DND-41 (cell line): Measurements from ENCODE around the gene SMTN.

Experiments
- ATAC-seq: fragments of 200-7000 bp; cut with Tn5 transposase; 3 replicates; pipeline ENCODE4 v1.9.1; 2021; ENCODE audit warnings: low read depth; ENCODE audit not compliant: insufficient read depth
- DNase-seq: peaks from one replicate; pipeline ENCODE4 v3.0.0-alpha.2; 2020
- H2AFZ ChIP-seq: 2 replicates; pipeline ENCODE4 v1.6.0; 2012; ENCODE audit warnings: low read depth, low read length
- H3K27ac ChIP-seq: 2 replicates; pipeline ENCODE4 v1.5.1; 2012; ENCODE audit warnings: low read length, inconsistent platforms
- H3K27me3 ChIP-seq: fragments of 200-600 bp; sonication (generic); 2 replicates; pipeline ENCODE4 v1.6.0; 2012; ENCODE audit warnings: low read length, mild to moderate bottlenecking, inconsistent platforms; ENCODE audit not compliant: insufficient read depth, poor library complexity
- H3K36me3 ChIP-seq: 2 replicates; pipeline ENCODE4 v1.5.1; 2012; ENCODE audit warnings: low read length, inconsistent platforms; ENCODE audit not compliant: insufficient read depth
- H3K4me1 ChIP-seq: 2 replicates; pipeline ENCODE4 v1.5.1; 2012; ENCODE audit warnings: mild to moderate bottlenecking, low read length; ENCODE audit not compliant: insufficient read depth
- H3K4me2 ChIP-seq: 2 replicates; pipeline ENCODE4 v1.6.0; 2012; ENCODE audit warnings: mild to moderate bottlenecking, moderate library complexity, low read length, inconsistent platforms; ENCODE audit not compliant: insufficient read depth
- H3K4me3 ChIP-seq, 2 experiments: fragments of 200-600 bp in 1 of 2; shearing (Covaris generic) in 1 of 2; 2 replicates each; pipeline ENCODE4 v1.5.1; 2012 to 2016; ENCODE audit warnings: inconsistent platforms in 2 of 2, low read length in 2 of 2, mild to moderate bottlenecking in 2 of 2, low read depth in 1 of 2, moderate library complexity in 1 of 2
- H3K79me2 ChIP-seq: 2 replicates; pipeline ENCODE4 v1.6.0; 2012; ENCODE audit warnings: low read length, inconsistent platforms; ENCODE audit not compliant: insufficient read depth
- H3K9ac ChIP-seq: 2 replicates; pipeline ENCODE4 v1.6.0; 2012; ENCODE audit warnings: low read depth, mild to moderate bottlenecking, inconsistent platforms, low read length, moderate library complexity
- H3K9me3 ChIP-seq: 2 replicates; pipeline ENCODE4 v1.5.1; 2012; ENCODE audit warnings: low read length, moderate library complexity, mild to moderate bottlenecking, inconsistent platforms; ENCODE audit not compliant: insufficient read depth, severe bottlenecking
- H4K20me1 ChIP-seq: 2 replicates; pipeline ENCODE4 v1.6.0; 2012; ENCODE audit warnings: low read length; ENCODE audit not compliant: insufficient read depth
- CTCF ChIP-seq: IDR thresholded peaks from 2 replicates; pipeline ENCODE4 v1.5.1; 2012; ENCODE audit warnings: borderline replicate concordance, low read length, moderate library complexity, mild to moderate bottlenecking; ENCODE audit not compliant: poor library complexity, severe bottlenecking; ENCODE audit errors: extremely low read depth
- EZH2 ChIP-seq: IDR thresholded peaks from 3 replicates; pipeline ENCODE4 v1.6.1; 2012; ENCODE audit warnings: borderline replicate concordance, low read depth, mild to moderate bottlenecking, moderate library complexity, low read length, inconsistent platforms; ENCODE audit not compliant: severe bottlenecking

SMTN gene

GRCh38 chr22:31134688-31135087 lies 53.6 kb downstream of the SMTN start:
- no peak overlapping the region for H3K4me3 ChIP-seq
- no peaks in the 10 kb centered on the region for H4K20me1 ChIP-seq
- H3K4me1 ChIP-seq = no peaks in the 10 kb centered on the region
- H3K9ac ChIP-seq = no peak overlapping the region
- DNase-seq (no peak), ATAC-seq (no peak)
- no peaks in the 10 kb centered on the region for H3K36me3 ChIP-seq
- H3K9me3 ChIP-seq = no peaks in the 10 kb centered on the region
- no peak overlapping the region for H2AFZ ChIP-seq
- no peaks in the 10 kb centered on the region for H3K79me2 ChIP-seq
- no peaks in the 10 kb centered on the region for H3K27me3 ChIP-seq
- H3K27ac ChIP-seq = no peak overlapping the region
- TF ChIP-seq EZH2 (no peak), CTCF (no peak)
- no peak overlapping the region for H3K4me2 ChIP-seq

GRCh38 chr22:31135706-31136105 lies 54.6 kb downstream of the SMTN start:
- H2AFZ ChIP-seq = no peak overlapping the region
- no peaks in the 10 kb centered on the region for H3K36me3 ChIP-seq
- H3K4me3 ChIP-seq = no peak overlapping the region
- no peak for TF ChIP-seq EZH2
- no peak for TF ChIP-seq CTCF
- no peak overlapping the region for H3K4me2 ChIP-seq
- DNase-seq (no peak), ATAC-seq (no peak)
- no peak overlapping the region for H3K27ac ChIP-seq
- no peaks in the 10 kb centered on the region for H4K20me1 ChIP-seq
- H3K9me3 ChIP-seq = no peaks in the 10 kb centered on the region
- no peak overlapping the region for H3K9ac ChIP-seq
- H3K79me2 ChIP-seq = no peaks in the 10 kb centered on the region
- H3K27me3 ChIP-seq = no peaks in the 10 kb centered on the region
- no peaks in the 10 kb centered on the region for H3K4me1 ChIP-seq

GRCh38 chr22:31136155-31136554 lies 55.0 kb downstream of the SMTN start:
- TF ChIP-seq CTCF (no peak), EZH2 (no peak)
- H3K4me1 ChIP-seq = no peaks in the 10 kb centered on the region
- H3K9ac ChIP-seq = no peak overlapping the region
- H3K27me3 ChIP-seq = no peaks in the 10 kb centered on the region
- no peaks in the 10 kb centered on the region for H4K20me1 ChIP-seq
- no peak overlapping the region for H3K4me3 ChIP-seq
- H3K27ac ChIP-seq = no peak overlapping the region
- no peak for DNase-seq
- H3K36me3 ChIP-seq = no peaks in the 10 kb centered on the region
- no peaks in the 10 kb centered on the region for H3K79me2 ChIP-seq
- no peak overlapping the region for H2AFZ ChIP-seq
- no peak overlapping the region for H3K4me2 ChIP-seq
- no peak for ATAC-seq
- no peaks in the 10 kb centered on the region for H3K9me3 ChIP-seq

- Histone ChIP-seq H2AFZ (no peak overlapping the region), H3K4me1 (no peaks in the 10 kb centered on the region), H3K9ac (no peak overlapping the region), H3K27ac (no peak overlapping the region), H3K27me3 (no peaks in the 10 kb centered on the region), H3K4me2 (no peak overlapping the region), H3K4me3 (no peak overlapping the region), H3K9me3 (no peaks in the 10 kb centered on the region), H3K36me3 (no peaks in the 10 kb centered on the region), H4K20me1 (no peaks in the 10 kb centered on the region), H3K79me2 (no peaks in the 10 kb centered on the region)
- TF ChIP-seq EZH2 = no peak
- no peak for TF ChIP-seq CTCF
- DNase-seq (no peak), ATAC-seq (no peak)
These were observed 55.6 kb downstream of the SMTN start for GRCh38 chr22:31136711-31137110.
